Stimulated activated CD8-positive, alpha-beta memory T cell treated with anti-CD3 and anti-CD28 coated beads, Interleukin-4, amount 100 ng/mL, for 4 hours (primary cell): ENCODE measurements around the gene SFRP2.

Experiments
- DNase-seq, 2 donors: peaks; one replicate each; pipeline ENCODE4 v3.0.0-alpha.2; 2020; ENCODE audit warnings: low read depth in 2 of 2, low spot score in 1 of 2

SFRP2 gene

DNA sequence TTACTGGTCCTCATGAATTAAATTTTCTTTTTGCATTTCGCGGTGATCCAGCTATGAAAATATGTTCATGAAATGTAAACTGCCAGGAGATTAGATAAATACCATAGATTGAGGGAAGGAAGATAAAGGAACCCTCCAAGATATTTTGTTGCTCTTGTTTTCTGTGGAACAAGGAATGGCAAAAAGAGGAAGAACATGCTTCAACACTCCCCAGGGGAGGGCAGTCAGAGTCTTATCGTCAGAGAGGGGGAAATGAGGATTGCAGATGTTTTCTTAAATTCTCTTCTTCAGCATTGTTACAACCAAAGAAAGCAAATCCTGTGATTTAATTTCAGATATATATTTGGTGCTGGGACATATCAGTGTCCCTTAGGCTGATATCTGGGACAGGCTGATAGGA, 9.5 kb upstream of the SFRP2 start:
- DNase-seq: no peak

DNA sequence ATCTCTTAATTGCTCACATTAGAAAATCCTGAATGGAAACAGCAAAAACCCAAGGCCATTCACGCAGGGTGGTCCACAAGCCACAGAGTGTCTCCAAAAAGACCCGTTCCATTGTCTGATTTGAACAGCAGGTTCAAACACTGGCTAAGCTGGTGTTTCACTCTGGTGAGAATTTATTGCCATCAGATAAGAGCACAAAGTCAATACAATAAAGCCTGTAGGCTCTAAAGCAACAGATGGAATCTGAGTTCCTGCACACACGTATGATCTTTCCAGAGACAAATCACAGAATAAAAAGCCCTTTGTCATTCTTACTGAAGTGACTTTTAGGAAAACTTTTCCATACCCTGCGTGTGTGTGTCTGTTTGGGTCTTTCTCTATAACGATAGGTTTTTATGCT, 5.1 kb upstream of the SFRP2 start:
- no peak for DNase-seq

DNA sequence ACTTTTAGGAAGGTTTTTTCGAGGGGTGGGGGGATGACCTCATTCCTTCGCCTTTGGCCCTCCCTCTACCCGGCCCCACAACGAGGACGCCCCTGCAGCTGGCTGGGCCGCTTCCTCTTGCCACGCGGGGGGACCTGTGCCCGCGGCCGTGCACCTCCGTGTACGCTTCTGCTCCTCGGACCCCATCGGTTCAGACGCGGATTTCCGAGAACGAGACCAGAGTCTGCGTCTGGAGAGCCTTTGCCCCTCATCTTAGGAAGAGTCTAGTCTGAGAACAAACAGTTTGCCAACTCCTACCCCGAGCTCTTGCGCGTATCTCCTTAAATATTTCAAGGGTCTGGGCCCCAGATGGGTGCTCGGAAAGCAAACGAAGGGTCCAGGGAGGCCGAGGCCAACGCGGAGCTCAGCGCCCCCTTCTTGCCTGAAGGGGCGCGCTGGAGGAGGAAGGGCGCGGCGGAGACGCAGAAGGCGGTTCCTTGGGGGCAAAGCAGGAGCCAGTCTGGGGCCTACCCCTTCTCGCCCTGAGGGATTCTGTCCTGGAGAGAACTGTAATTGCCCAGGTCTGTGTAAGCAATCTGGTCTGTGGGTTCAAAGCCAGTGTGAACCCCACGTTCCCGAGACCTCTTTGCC, 3.9 kb upstream of the SFRP2 start:
- no peak for DNase-seq

DNA sequence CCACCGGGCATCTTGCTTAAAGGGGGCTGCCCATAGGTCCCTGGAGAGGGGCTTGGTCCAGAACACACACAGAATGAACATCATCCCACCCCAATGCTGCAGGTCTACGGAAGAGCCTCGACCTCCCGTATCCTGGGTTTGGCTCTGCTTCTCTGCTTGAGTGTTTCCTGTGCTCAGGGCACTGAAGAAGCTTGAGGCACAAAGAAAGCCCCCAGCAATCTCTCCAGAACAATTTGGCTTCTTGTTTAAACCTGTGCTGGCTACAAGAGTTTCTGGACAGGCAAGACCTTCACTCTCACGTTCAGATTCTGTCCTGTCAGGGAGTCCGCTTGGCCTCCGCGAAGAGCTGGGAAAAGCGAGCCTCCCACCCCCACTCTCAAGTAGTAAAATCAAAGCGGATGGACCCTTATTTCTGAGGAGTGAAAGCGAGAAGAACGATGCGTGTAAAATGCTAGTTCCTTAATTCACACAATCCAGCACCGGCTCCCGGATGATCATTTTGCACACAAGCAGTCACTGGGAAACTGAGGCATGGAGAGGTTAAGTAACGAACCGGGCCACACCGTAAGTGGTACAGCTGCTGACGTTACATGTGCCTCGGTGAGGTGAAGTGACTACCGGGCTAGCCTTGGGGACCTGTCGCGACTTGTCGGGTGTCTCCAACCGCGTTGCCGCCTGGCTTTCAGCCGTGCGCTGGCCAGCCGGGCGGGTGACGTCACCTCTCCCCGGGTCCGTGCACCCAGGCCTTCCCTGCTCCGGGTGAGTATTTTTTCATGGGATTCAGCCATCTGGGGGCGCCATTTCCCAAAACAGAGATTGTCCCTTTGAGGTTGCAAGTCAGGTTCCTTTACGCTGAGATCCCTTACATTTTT, 3.1 kb upstream of the SFRP2 start:
- DNase-seq: no peak

DNA sequence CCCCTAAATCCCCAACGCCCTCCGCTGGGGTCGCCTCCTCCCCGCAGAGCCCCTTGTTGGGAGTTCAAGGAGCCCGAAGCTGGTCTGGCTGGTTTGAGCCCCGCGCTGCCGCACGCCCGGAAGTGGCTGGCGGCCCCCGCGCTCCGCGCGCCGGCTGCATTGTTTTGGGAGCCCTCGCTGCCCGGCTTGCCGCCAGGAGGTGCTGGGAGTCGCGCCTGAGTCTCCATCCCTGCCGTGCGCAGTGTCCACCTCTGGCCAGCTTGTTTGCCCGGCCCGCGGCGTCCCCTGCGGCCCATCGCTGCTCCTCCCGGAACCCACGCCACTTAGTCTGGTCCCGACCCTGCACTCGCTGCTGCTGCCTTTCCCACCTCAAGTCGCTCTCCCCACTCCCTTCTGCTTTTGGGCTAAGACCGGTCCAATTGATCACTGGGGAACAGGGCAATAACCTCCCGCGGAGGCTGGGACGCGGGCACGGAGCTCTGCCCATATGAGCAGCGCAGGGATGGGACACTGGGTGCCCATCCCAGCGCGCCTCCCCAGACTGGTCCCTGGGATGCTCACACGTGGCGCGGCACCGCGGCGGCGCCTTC, 2.2 kb upstream of the SFRP2 start:
- DNase-seq: no peak

DNA sequence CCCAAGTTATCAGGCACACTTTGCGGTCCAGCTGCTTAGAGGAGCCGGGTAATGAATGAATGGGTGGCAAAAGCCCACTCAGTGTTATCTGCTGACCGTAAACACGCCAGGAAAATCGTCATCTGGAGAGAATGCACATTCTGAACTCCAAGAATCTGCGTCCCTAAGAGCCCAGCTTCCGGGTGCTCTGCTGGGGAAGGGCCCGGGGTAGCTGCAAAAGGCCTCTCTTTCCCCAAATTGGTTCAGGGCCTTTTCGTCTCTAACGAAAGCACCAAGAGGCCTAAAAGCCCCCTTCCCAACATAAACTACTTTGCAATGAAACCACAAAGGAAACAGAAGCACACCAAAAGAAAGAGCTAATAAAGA, 1.6 kb upstream of the SFRP2 start:
- DNase-seq: no peak

DNA sequence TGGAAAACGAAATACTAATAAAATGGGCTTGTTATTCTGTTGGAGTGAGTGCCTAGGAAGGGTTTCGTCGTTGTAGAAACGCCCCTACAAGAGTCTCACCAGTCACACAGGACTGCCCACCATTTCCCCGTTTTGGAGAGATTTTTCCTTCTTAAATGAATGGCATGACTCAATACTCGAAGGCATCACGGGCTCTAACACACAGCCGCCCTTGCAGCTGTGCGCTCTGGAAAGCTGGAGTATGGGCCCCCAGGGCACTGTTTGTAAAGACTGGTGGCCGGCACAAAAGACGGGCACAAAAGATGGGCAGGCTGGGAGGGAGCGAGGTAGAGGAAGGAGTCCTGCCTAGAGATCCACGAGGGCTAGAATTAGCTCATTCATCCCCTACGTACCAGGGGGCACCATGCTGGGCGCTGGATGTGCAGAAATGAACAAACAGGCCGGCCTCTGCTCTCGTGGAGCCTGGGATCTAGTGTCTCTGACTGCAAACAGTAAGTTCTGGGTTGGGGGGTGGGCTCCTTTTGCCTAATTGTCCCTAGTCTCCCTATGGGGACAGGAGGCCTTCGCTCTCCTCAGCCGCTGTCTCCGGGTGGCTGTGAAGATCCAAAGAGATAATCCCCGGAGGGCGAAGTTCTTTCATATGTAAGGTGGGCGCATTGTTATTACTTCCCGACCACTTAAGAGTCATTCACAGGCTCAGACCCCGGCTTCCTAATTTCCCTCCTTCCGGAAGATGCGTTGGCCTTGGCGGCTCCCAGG, 1.0 kb upstream of the SFRP2 start:
- DNase-seq: no peak

DNA sequence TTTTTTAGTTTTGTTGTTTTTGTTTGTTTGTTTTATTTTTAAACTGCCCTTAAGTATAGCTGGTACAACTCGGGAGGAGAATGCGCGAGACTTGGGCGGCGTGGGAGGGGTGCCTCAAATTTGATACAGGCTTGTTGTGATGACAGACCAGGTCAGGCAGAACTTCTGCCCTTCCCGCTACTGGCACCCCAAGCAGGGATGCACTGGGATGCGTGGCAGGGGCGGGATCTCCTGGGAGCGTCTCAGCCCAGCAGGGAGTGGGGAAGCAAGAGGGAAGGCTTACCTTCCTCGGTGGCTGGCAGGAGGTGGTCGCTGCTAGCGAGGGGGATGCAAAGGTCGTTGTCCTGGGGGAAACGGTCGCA, 851 bp downstream of the SFRP2 start:
- DNase-seq: no peak

DNA sequence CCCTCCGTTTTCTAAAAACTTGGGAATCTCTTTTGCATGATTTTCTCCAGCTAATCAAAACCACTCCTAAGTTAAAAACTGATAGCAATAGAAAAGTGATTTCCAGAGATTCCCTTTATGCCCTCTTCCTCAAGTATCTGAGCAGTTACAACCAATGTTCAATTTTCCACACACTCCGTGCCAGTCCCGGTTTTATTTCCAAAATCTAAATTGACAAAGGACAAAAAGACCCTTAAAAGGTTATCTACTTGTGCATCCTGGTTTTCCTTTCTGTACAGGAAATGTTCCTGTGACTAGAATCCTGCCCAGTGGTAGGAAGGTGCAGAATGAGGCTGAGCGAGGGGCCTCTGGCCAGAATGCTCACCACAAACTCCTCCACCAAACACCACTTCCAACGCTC, 1.3 kb downstream of the SFRP2 start:
- DNase-seq: no peak

DNA sequence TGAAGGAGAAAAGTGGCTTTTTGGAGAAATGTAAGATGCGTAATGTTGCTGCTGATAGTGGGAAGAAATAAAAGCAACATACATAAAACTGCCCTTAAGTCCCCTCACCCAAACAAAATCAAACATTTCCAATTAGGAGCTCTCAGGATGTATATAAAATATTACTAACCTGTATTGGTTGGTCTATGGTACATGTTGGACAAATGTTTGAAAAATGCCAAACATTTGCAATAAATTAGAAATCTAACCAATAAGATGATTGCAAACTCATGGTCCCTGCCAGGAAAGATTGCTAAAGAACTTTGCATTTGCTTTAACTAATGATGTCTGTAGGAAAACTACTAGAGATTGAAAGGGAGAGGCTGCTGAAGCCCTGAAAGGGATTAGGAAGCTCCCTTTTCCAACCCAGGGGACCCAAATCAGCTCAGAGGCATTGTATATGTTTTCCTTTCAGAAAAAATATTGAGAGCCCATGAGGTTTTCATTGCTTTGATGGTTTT, 1.8 kb downstream of the SFRP2 start:
- no peak for DNase-seq

DNA sequence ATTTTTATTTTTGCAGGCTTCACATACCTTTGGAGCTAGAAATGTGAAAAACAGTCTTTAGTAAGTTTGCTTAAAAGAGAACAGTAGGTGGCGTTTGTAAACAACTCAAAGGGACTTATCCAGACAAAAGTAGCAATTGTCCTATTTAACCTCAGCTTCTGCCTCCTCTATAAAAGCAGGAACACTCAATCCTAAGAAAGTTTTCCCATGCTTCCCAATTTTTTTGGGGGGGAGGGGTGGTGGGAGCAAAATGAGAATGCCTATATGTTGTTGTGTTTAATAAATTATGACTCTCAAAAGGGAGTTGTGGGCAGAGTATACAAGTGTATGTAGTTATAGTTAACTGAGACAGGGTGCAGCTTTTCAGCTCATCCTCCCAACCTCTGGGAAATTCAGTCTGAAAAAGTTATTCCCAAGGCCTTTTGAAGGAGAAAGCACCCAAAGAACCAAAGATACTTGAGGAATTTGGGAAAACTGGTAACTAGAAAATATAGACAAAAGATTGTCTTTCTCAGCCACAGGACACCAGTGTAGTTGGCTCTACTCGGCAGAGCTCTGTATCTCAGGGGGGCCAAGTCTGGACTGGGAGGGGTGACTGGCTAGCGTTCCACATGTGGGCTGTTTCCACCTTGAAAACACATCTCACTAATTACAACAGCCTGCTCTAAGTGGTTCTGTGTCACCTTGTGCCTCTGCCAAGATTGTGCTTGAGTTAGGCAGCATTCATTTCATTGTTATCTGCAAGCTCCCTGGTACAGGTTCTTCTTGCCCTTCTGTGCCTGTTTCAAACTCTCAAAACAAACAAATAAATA, 2.8 kb downstream of the SFRP2 start:
- DNase-seq: no peak

DNA sequence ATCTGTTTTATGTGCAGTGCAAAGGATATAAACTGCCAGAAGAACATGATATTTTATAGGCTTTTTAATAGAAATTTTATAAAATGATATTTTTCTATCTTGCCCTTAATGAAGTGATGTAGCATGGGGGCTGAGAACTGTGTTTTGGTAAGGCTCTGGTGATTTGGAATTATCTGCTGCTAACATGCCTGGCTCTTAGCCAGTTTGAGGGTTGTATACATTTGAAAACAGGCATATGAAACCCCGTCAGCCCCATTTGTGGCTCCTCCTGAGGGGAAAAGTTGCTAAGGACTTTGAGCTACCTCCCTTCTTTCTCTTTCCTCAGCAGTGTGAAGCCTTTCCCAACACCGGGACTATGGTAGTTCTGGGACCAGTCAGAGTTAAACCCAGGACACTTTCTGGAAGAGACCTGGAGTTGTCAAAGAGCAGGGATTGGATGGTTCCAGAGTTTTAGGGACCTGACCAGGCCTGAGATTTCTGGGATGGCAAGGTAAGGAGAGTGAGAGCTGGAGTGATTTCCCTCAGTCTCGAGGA, 4.7 kb downstream of the SFRP2 start:
- DNase-seq: no peak

DNA sequence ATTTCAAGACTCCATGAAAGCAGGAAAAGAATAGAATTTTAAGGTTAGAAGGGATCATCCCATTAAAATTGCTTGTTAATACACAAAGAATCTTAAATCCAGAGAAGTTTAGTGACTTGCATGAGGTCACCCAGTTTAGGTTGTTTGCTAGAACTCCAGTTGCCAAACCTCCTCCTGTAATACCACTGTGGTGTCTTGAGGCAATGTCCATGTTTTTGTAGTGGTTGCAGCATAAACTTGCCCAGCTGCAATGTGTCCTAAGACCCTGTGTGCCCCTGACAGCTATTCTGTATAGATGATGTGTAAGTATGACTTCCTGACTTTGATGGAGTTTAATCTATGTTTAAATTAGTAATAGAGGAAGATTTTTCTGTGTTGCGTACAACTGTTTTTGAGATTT, 6.3 kb downstream of the SFRP2 start:
- no peak for DNase-seq

DNA sequence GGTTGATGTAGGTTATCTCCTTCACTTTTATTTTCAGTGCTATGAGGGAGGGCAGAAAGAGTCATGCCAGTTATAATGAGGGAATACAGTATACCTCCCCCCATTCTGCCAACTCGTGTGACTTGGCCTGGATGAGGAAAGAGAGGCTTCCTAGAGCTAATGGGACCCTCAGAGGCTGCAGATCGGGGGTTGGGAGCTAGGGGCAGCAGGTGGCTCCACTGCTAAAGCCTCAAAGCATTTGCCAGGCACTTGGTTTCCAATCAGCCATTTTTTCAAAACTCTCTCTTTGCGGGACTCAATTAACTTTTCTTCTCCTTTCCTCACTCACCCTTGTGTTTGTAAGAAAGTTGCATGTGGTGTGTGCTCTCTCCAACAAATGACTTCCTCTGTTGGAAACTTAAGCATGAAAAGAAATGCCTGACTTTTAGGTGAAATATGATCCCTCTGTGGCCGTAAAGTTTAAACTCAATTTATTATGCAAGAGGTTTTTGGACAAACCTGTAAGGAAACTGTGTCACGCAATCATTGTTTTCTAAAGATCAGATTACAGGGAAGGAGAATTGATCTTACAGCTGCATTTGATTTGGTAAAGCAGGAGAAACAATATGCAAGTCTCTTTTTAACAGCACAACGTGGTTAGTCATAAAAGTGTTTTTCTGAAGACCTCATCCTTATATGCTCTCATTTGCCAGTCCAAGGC, 7.0 kb downstream of the SFRP2 start:
- no peak for DNase-seq

DNA sequence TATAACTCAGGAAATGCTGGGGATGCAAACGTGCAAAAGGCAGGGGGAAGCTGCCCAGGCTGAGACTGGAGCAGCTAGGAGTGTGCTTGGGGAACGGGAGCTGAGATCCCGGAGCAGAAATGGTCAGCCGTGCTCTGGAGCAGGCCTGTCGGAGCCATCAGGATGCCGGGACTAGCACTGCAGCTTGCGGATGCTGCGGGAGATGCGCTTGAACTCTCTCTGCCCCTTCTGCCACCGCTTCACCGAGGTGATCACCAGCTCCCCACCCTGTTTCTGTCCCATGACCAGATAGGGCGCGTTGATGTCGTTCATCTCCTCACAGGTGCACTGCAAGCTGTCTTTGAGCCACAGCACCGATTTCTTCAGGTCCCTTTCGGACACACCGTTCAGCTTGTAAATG, 7.6 kb downstream of the SFRP2 start:
- no peak for DNase-seq

DNA sequence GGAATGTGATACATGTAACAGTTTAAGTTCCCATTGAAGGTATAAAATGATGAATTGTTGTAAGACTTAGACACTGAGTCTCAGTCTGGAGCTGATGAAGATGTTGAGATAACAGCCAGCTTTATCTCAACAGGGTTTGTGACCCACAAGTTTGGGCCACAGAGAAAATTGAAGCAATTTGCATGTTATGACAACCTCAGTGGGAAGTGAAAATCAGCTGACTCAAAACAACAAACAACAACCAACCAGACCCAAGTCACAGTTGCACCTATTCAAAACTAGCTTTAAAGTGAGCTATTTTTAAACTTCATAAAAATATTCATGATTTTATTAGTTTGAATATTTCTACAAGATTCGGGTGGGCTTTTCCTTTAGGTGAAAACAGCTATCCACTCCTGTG, 8.0 kb downstream of the SFRP2 start:
- DNase-seq: no peak

DNA sequence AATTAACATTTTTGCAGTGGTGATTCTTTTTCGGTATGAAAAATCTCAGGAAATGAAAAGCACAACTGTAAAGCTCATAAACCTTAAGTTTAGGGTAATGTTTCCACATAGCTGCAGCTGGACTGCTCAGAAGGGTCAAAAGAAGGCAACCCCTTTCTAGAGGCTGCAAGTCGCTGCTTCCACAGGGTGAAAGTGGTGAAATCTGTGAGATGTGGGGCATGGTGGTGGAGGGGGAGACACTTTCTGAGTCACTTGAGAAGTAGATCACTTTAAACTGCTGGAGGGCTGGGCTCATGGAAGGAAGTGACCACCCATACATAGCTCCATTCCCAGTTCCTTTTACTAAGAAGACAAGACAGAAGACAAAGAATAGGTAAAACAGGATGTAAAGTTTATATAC, 8.7 kb downstream of the SFRP2 start:
- no peak for DNase-seq

DNA sequence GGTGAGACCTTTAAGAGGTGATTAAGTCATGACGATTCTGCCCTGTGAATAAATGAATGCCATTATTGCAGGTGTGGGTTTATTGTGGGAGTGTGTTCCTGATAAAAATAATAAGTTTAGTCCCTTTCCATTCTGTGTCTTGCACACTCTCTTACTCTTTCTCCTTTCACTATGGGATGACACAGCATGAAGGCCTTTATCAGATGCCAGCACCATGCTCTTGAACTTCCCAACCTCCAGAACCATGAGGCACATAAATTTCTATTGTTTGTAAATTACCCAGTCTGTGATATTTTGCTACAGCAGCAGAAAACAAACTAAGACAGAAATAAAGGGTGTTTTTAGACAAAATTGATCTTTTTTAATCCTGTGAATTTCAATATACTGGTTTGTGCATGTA, 10.5 kb downstream of the SFRP2 start:
- no peak for DNase-seq

DNA sequence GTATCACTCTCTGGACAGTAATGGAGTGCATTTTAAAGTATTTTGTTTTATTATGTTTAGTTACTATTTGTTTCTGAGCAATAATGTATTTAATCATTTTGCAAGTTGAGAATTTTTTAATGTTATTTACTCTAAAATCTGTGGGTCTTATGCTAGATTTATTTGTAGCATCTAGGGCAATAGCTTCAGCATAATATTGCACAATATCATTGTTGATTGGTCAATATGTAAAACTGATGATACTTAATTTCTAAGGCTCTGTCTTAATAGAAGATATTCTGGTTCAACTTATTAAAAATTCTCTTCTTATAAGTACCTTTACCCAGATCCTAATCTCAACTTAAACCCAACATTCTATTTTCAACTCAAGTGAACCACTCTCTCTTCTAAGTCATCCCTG, 11.5 kb downstream of the SFRP2 start:
- no peak for DNase-seq

DNA sequence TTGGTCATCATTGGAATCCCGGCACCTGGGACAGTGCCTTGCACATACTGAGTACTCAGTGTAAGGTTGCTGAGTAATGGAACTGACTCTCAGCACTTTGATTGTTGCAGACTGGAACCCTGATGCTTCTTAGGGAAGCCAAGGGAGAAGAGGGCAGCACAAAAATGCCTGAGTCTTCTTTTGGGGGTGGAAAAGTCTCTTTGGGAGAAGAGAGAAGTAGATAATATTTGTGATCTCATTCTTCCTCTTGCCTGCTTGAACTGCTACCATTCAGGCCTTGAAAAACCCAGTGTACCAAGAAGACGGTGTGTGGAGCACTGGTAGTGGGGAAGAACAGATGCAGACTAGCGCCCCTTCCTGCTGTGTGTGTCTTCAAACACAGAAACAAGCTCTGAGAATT, 12.3 kb downstream of the SFRP2 start:
- DNase-seq: no peak
